GM12892 (cell line): ENCODE measurements around the gene SLC25A26.

Source experiments
- DNase-seq: peaks from one replicate; pipeline ENCODE4 v3.0.0; 2011; ENCODE audit not compliant: insufficient read length
- FAIRE-seq: peaks from 2 replicates; lab custom pipeline; 2011; peaks lifted over from hg19 to GRCh38; lab: Jason Lieb, UNC
- POLR2A ChIP-seq: IDR thresholded peaks from 2 replicates; pipeline ENCODE4 v1.6.1; 2011; ENCODE audit warnings: low read depth, low read length, control low read depth
- POLR2AphosphoS5 ChIP-seq: IDR thresholded peaks from 2 replicates; pipeline ENCODE4 v1.6.1; 2011; ENCODE audit warnings: low read depth, low read length, control low read depth
- TAF1 ChIP-seq: IDR thresholded peaks from 2 replicates; pipeline ENCODE4 v1.6.1; 2011; ENCODE audit warnings: low read depth, mild to moderate bottlenecking, control low read depth, low read length, borderline replicate concordance

Gene SLC25A26

DNA sequence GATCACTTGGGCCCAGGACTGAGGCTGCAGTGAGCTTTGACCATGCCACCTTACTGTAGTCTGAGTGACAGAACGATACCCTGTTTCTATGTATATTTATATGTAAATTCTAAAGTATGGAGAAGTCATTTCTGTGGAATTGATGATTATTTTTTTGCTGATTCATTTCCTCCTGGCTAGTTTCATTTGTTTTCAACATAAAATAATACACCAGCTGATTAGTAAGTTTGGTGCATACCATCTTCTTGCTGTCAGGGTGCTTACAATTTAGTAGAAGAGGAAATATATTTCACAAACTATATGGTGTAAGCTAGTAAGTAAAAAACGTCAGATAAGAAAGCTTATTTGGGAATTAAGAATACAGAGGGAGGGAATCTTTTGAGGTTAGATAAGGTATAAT lies 36.0 kb downstream of the SLC25A26 start:
- TF ChIP-seq POLR2A, result no peak
- TF ChIP-seq TAF1, result no peak
- TF ChIP-seq POLR2AphosphoS5, result no peak
- FAIRE-seq, result no peak
- no peak for DNase-seq

DNA sequence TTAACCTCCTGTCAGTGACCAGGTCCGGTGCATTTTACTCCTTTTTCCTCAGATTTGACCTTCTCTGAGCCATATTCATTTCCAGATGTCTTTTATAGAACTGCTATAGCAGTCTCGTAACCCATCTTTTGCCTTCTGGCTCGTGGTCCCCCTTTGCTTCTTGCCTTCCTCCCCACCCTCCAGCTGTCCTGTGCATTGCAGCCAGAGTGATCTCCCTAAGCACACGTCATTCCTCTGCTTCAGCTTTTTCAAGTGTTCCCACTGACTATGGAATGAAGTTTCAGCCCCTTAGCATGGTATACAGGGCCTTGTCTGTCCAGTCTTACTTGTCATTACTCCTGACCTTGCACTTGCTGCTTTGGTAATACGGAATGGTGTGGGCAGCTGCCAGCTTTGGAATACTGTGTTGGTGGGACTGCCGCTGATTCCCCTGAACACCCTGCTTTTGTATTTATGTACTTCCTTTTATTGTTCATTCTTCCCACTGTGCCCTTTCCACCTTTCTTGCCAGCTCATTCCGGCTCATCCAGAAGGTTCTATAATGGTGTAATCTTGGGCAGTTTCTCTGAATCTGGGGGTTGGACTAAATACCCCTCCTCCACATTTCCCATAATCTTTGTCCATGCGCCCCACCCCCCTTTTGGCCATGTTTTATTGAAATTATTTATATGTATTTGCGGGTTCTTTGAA lies 38.9 kb downstream of the SLC25A26 start:
- TF ChIP-seq POLR2A (no peak), TAF1 (no peak), POLR2AphosphoS5 (no peak)
- FAIRE-seq (no peak), DNase-seq (no peak)

DNA sequence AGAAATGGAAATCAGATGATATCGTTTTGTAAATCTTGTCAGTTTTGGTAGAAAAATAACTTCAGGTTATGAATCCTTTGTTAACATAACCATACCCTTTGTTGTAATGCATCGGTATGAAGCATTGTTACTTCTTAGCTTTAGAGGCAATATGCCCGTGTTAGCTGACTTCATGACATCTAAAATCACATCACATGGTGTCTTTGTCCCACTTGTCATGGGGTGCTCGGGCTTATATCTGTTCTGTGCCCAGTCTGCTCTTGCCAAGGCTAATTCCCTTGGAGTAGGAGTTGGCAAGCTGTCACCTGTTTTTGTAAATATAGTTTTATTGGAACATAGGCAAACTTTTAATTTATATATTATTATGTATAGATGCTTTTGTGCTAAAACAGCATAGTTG lies 39.6 kb downstream of the SLC25A26 start:
- FAIRE-seq (no peak), DNase-seq (no peak)
- TF ChIP-seq POLR2AphosphoS5 (no peak), POLR2A (no peak), TAF1 (no peak)

DNA sequence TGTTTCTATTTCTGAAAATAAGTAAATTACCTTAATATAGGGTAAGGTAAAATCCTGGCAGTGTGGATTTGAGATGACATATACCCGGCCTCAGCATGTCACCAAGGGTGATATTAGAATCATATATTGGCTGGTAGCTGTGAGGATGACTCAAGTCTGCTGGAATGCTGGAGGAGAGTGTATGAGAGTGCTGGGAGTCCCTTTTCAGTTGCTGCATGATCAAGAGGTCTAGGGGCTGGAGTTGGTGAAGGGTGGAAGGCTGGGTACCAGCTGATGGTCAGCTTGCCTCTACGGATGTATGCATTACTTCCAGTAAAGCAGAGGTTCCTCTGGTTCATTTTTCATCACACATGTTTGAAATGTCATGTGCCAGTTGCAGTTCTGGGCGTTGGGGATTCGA lies 40.6 kb downstream of the SLC25A26 start:
- DNase-seq (no peak), FAIRE-seq (peak; percentile 5)
- TF ChIP-seq POLR2AphosphoS5 (no peak), TAF1 (no peak), POLR2A (no peak)

DNA sequence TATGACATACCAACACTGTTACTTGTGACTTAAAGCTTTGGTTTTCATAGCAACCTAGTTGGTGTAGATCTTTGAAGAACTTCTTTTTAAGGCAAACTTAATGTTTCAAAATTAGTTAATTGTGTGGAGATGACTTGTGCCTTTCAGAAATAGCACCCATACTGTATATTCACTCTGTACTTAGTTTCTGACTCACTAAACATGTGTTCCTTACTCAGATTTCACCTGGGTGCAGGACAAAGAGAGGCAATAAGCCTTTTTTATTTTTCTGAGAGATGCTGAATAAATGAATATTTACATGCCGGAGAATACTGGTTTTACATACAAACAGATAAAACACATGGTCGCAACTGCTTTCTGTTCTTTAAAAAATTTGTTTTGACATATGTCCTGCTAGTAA lies 44.8 kb downstream of the SLC25A26 start:
- no peak for TF ChIP-seq TAF1
- no peak for TF ChIP-seq POLR2A
- TF ChIP-seq POLR2AphosphoS5, result no peak
- FAIRE-seq (no peak), DNase-seq (no peak)

DNA sequence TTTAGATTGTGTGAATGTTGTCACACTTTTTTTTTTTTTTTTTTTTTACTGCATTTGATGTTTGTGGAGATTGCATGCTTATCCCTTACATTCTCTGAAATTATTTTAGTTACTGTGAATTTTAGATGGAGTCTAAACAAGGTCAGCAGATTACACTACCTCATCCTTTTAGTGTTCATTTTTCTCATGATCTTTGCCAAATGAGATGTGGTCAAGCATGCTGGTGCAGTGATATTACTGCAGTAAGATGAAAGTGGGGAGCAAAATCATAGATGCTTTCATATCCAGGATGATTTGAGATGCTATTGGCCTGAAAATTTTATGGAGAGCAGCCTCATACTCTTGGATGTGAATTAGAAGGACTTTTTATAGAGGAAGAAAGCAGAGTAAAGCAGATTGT lies 45.8 kb downstream of the SLC25A26 start:
- no peak for TF ChIP-seq POLR2A
- no peak for TF ChIP-seq TAF1
- TF ChIP-seq POLR2AphosphoS5, result no peak
- no peak for FAIRE-seq
- no peak for DNase-seq

DNA sequence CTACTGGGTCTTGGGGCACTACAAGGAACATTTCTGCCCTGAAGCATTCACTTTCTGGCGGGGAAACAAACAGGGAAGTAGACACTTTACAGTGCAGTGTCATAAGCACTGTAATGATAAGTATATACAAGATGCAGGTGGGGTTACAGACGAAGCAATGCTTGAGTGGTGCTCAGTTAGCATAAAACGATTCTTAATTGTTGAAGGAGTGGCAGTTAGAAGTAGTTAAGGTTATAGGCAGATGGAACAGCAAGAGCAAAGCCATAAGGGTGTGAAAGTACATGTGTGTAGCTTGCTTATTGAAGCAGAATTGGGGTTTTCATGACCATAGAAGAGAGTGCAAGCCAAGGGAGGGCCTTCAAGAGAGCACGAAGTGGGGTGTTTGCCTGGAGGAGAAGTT lies 46.2 kb downstream of the SLC25A26 start:
- TF ChIP-seq TAF1 (no peak), POLR2AphosphoS5 (no peak), POLR2A (no peak)
- FAIRE-seq (no peak), DNase-seq (no peak)

DNA sequence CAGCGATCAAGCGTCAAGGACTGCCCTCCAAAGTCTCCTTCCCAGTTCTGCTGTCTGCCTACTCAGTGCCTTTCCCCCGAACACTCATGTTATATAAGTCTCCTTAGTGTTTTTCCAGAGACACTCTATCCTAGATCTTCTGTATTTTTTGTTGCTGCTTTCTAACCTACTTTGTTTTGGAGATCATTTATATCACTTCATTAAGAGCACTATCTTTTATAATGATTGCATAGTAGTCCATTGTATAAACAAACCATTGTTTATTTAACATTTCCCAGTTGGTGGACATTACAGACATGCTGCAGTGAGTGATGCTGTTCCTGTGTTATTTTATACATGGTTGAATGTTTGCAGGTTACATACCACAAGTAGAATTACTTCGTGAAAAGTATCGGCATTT lies 47.1 kb downstream of the SLC25A26 start:
- no peak for DNase-seq
- TF ChIP-seq TAF1 (no peak), POLR2AphosphoS5 (no peak), POLR2A (no peak)
- FAIRE-seq, result peak; percentile 60

DNA sequence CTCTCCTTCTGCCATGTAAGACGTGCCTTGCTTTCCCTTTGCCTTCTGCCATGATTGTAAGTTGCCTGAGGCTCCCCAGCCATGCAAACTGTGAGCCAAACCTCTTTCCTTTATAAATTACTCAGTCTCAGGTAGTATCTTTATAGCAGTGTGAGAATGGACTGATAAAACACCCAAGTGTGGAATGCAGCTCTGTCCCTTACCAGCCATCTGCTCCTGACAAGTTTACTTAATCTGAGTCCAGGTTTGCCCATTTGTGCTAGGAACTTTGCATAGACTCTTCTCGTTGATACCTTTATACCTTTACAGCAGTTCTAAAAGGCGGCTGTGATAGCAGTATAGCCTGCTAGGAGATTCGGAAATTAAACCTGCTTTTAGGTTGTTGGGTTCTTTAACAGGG lies 48.1 kb downstream of the SLC25A26 start:
- DNase-seq (no peak), FAIRE-seq (no peak)
- no peak for TF ChIP-seq POLR2AphosphoS5
- no peak for TF ChIP-seq POLR2A
- no peak for TF ChIP-seq TAF1

DNA sequence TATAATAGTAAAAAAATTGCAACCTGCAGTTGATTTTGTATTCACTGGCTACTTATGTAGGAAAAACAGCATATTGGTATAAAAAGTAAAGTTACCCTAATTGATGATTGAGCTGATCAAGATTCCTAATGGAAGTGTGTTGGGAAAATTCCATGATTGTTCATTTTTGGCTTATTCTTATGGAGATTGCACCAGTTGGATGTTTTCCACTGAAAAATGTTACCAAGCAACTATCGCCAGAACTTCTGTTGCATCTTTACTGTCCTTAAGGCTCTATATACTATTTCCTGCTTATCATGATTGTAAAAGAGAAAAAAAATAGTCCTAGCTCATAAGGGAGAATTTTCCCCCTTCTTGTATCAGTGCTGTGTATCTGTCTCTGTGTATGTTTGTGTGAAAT lies 48.6 kb downstream of the SLC25A26 start:
- no peak for FAIRE-seq
- TF ChIP-seq POLR2AphosphoS5, result no peak
- no peak for TF ChIP-seq POLR2A
- TF ChIP-seq TAF1, result no peak
- no peak for DNase-seq

DNA sequence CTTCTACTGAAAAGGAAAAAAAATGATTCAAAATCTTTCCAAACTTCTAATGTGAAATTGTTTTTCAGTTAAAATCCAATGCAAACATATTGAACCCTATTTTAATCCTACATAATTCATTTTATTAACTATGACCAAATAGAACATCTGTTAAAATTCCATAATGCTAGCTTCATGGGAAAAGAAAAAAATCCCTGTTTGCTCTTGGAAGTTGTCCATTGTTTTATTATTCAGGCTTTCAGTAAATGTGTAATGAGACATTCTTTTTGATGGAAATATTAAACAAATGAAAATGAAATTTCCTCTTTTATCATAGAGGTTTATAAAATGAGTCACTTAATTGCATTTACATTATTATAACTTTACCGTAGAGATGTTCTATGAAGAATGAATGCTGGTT lies 49.5 kb downstream of the SLC25A26 start:
- DNase-seq (no peak), FAIRE-seq (no peak)
- TF ChIP-seq POLR2A (no peak), TAF1 (no peak), POLR2AphosphoS5 (no peak)

DNA sequence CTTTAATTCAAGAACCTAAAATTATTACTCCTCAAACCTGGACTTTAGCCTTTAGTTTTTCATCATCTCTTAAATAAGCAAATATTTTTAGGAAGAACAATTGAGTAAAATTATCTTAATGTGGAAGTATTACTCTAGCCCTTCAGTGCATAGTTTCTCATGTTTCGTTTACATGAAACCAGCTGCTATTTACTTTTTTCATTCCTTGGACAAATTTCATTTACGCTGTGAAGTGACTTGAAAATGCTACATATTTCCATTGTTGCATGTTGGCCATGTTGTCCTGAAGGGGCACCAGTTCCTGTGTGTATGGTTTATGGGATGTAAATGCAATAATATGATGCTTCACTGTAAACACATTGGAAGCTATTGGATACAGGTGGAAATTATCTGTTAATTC lies 49.9 kb downstream of the SLC25A26 start:
- no peak for DNase-seq
- no peak for FAIRE-seq
- TF ChIP-seq TAF1 (no peak), POLR2AphosphoS5 (no peak), POLR2A (no peak)

DNA sequence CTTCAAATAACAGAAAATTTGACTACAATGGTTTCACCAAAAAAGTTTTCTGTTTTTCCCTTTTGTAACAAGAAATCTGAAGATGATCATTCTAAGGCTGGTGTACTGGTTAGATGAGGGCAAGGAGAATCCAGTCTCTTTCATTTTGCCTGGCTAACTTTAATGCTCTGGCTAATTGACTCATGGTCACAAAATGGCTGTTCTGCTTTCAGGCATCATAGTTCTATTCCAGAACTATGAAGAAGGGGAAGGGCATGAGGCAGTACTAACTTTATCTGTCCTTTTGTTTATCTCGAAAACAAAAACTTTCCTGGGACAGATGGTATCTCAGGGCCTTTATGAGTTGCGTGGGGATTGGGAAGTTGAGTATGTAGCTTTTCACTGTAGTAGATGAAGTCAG lies 50.4 kb downstream of the SLC25A26 start:
- FAIRE-seq, result no peak
- DNase-seq, result no peak
- TF ChIP-seq POLR2A (no peak), POLR2AphosphoS5 (no peak), TAF1 (no peak)
